Panc1 (cell line): ENCODE results near the gene ETNK2. TPM values are rescaled to one million over a fixed set of nuclear protein-coding genes. Genes with fewer than 3 reads are reported as not detected.
"Not testable (repeated sequence)": the region's sequence is repeated elsewhere in the genome, so short reads cannot be mapped to it uniquely, and the experiment has no call there.

Experiments used
- ATAC-seq: fragments of 200-7000 bp; cut with Tn5 transposase; 2 replicates; pipeline ENCODE4 v1.9.1; 2020; ENCODE audit warnings: mild to moderate bottlenecking, moderate library complexity
- BruUV-seq: library from RNA; stranded (reverse); fragments of 400-500 nt; replicated peaks from 2 replicates; lab custom pipeline; 2021; lab: Mats Ljungman, UMichigan
- CTCF ChIA-PET: fragments of 300-600 bp; sonication (Branson Sonifier 250); formaldehyde crosslinking; loops from one replicate; lab custom pipeline; 2022; ENCODE audit warnings: antibody characterized with exemption; lab: Charles Lee
- POLR2A ChIA-PET: fragments of 300-600 bp; sonication (Branson Sonifier 250); formaldehyde crosslinking; loops from one replicate; lab custom pipeline; 2022; ENCODE audit warnings: antibody characterized with exemption; lab: Charles Lee
- DNase-seq: peaks from one replicate; pipeline ENCODE4 v3.0.0-alpha.2; 2010; ENCODE audit warnings: low read depth, low spot score
- H3K27ac ChIP-seq: 2 replicates; pipeline ENCODE4 v1.5.1; 2011; ENCODE audit warnings: mild to moderate bottlenecking, low read length, inconsistent platforms
- H3K27me3 ChIP-seq: fragments of 200-500 bp; sonication (Bioruptor generic); 2 replicates; pipeline ENCODE4 v1.6.0; 2014; ENCODE audit warnings: low read length, inconsistent platforms; ENCODE audit not compliant: control insufficient read depth, insufficient read depth
- H3K36me3 ChIP-seq: fragments of 200-500 bp; sonication (Bioruptor generic); 2 replicates; pipeline ENCODE4 v1.5.1; 2014; ENCODE audit warnings: inconsistent platforms, mild to moderate bottlenecking, low read length, moderate library complexity; ENCODE audit not compliant: control insufficient read depth, insufficient read depth
- H3K4me1 ChIP-seq: 2 replicates; pipeline ENCODE4 v1.5.1; 2011; ENCODE audit warnings: inconsistent platforms, mild to moderate bottlenecking, low read length, moderate library complexity; ENCODE audit not compliant: control insufficient read depth, insufficient read depth
- H3K4me3 ChIP-seq, 2 experiments: 2 replicates each; pipeline ENCODE4 v1.5.1; 2011 to 2012; ENCODE audit warnings: low read depth in 2 of 2, low read length in 2 of 2, mild to moderate bottlenecking in 2 of 2, inconsistent platforms in 1 of 2, moderate library complexity in 1 of 2
- H3K9me3 ChIP-seq: fragments of 200-500 bp; sonication (Bioruptor generic); 2 replicates; pipeline ENCODE4 v1.5.1; 2014; ENCODE audit warnings: low read depth, mild to moderate bottlenecking, inconsistent platforms, low read length, moderate library complexity; ENCODE audit not compliant: control insufficient read depth, insufficient read depth
- CTCF ChIP-seq: fragments of 450-650 bp; IDR thresholded peaks from 2 replicates; pipeline ENCODE4 v1.5.1; 2017; ENCODE audit warnings: mild to moderate bottlenecking
- POLR2AphosphoS5 ChIP-seq: IDR thresholded peaks from 2 replicates; pipeline ENCODE4 v1.6.1; 2012; ENCODE audit warnings: mild to moderate bottlenecking, low read depth, low read length, moderate library complexity
- REST ChIP-seq, 2 experiments: IDR thresholded peaks; 2 replicates each; pipeline ENCODE4 v1.6.1; 2011 to 2012; ENCODE audit warnings: low read depth in 2 of 2, control low read depth in 1 of 2, low read length in 1 of 2, mild to moderate bottlenecking in 1 of 2, moderate library complexity in 1 of 2; ENCODE audit not compliant: insufficient read depth in 1 of 2
- SIN3A ChIP-seq: IDR thresholded peaks from 2 replicates; pipeline ENCODE4 v1.6.1; 2012; ENCODE audit warnings: low read depth, mild to moderate bottlenecking, low read length, moderate library complexity, borderline replicate concordance; ENCODE audit not compliant: insufficient read depth
- TCF7L2 ChIP-seq: IDR thresholded peaks from 2 replicates; pipeline ENCODE4 v1.6.1; 2011; ENCODE audit warnings: mild to moderate bottlenecking, low read depth, low read length, inconsistent platforms
- in situ Hi-C: cut with HindIII; loops from 2 replicates; pipeline ENCODE4 v1.10.0; 2016; ENCODE audit warnings: low sequenced_read_pairs, low pct_unique_long_range_greater_than_20kb
- intact Hi-C: fragments of 100-400 bp; cut with micrococcal nuclease; formaldehyde crosslinking; loops from one replicate; pipeline ENCODE4 v1.10.0; 2022; ENCODE audit not compliant: unreplicated experiment
- total RNA-seq: library from RNA; stranded (reverse); gene quantifications from one replicate; pipeline ENCODE4 v1.2.1, GENCODE V29; 2021; ENCODE audit not compliant: unreplicated experiment

The ETNK2 gene
- total RNA-seq, 1 experiment from 2014 or later: 6.7 TPM

- no peak for DNase-seq
- Histone ChIP-seq H3K36me3 (no peaks in the 10 kb centered on the region), H3K27me3 (no peaks in the 10 kb centered on the region), H3K4me1 (peaks cover 45% of the 10 kb centered on the region), H3K9me3 (no peaks in the 10 kb centered on the region), H3K27ac (no peak overlapping the region), H3K4me3 (no peak overlapping the region)
- no peak for ATAC-seq
- ChIA-PET CTCF (interaction anchor here (0.6 kb wide), 1 partner anchor 1360 kb away, joined by 9 read pairs; no protein-coding TSS in a partner anchor), POLR2A (no interaction called here)
- BruUV-seq: no TSS peak
- in situ Hi-C loops: no loop called here
- TF ChIP-seq SIN3A (no peak), POLR2AphosphoS5 (no peak), REST (IDR thresholded peaks at IDR 0.05; ENCODE audit: insufficient read depth in 1 of 2, low read depth in 2 of 2, low read length in 1 of 2) (no peak), CTCF (no peak), TCF7L2 (no peak)
- intact Hi-C loops: no loop called here
These were observed 60.0 kb downstream of the ETNK2 start for GRCh38 chr1:204091787-204092312.

- TF ChIP-seq POLR2AphosphoS5 (no peak), REST (IDR thresholded peaks at IDR 0.05; ENCODE audit: insufficient read depth in 1 of 2, low read depth in 2 of 2, low read length in 1 of 2) (no peak), TCF7L2 (no peak), SIN3A (no peak), CTCF (no peak)
- ChIA-PET CTCF (no interaction called here), POLR2A (no interaction called here)
- no peak for ATAC-seq
- Histone ChIP-seq H3K4me1 (peaks cover 45% of the 10 kb centered on the region), H3K4me3 (no peak overlapping the region), H3K9me3 (no peaks in the 10 kb centered on the region), H3K36me3 (no peaks in the 10 kb centered on the region), H3K27me3 (no peaks in the 10 kb centered on the region), H3K27ac (no peak overlapping the region)
- in situ Hi-C loops: no loop called here
- intact Hi-C loops: no loop called here
- BruUV-seq: no TSS peak
- DNase-seq: no peak
These were observed 60.8 kb downstream of the ETNK2 start for GRCh38 chr1:204091066-204091465.

- CTCF ChIA-PET: not testable (repeated sequence)
These were observed 61.7 kb downstream of the ETNK2 start for GRCh38 chr1:204090132-204090531.

More at GRCh38 chr1:204090132-204090531, 61.7 kb downstream of the ETNK2 start:
- in situ Hi-C loops, ATAC-seq, H3K4me3 ChIP-seq, H3K27me3 ChIP-seq, POLR2A ChIA-PET, H3K9me3 ChIP-seq, DNase-seq, H3K36me3 ChIP-seq, BruUV-seq, intact Hi-C loops, H3K27ac ChIP-seq: not testable (repeated sequence)
- H3K4me1 ChIP-seq: peaks cover 49% of the 10 kb centered on the region
